MCF 10A (cell line): ENCODE measurements around the gene PELI3. TPM values are rescaled to one million over a fixed set of nuclear protein-coding genes. Genes with fewer than 3 reads are reported as not detected.

Experiments used
- BruUV-seq: library from RNA; stranded (reverse); fragments of 400-500 nt; replicated peaks from 2 replicates; lab custom pipeline; 2021; lab: Mats Ljungman, UMichigan
- CTCF ChIA-PET: fragments of 300-600 bp; sonication (Branson Sonifier 250); formaldehyde crosslinking; extraction: SDS; loops from one replicate; lab custom pipeline; 2021; ENCODE audit warnings: antibody characterized with exemption, inconsistent platforms; lab: Yijun Ruan, JAX
- POLR2A ChIA-PET: fragments of 300-600, 350-650 bp; sonication (Branson Sonifier 250); formaldehyde crosslinking; extraction: SDS; loops from one replicate; lab custom pipeline; 2020; ENCODE audit warnings: antibody characterized with exemption, inconsistent platforms; lab: Yijun Ruan, JAX
- DNase-seq: peaks from one replicate; pipeline ENCODE4 v3.0.0-alpha.2; 2018; ENCODE audit not compliant: unreplicated experiment
- H3K27ac Mint-ChIP-seq: one replicate; pipeline ENCODE4 v1.8.0; 2022; ENCODE audit warnings: mild to moderate bottlenecking, low read depth, mixed read lengths; ENCODE audit not compliant: unreplicated experiment
- H3K27me3 Mint-ChIP-seq: one replicate; pipeline ENCODE4 v1.8.0; 2022; ENCODE audit warnings: mixed read lengths; ENCODE audit not compliant: insufficient read depth, unreplicated experiment
- H3K36me3 Mint-ChIP-seq: one replicate; pipeline ENCODE4 v1.8.0; 2022; ENCODE audit warnings: mild to moderate bottlenecking, moderate library complexity, mixed read lengths; ENCODE audit not compliant: insufficient read depth, unreplicated experiment
- H3K4me1 Mint-ChIP-seq: one replicate; pipeline ENCODE4 v1.8.0; 2022; ENCODE audit warnings: mixed read lengths; ENCODE audit not compliant: insufficient read depth, unreplicated experiment
- H3K4me3 Mint-ChIP-seq: one replicate; pipeline ENCODE4 v1.8.0; 2022; ENCODE audit warnings: mild to moderate bottlenecking, moderate library complexity, mixed read lengths; ENCODE audit not compliant: unreplicated experiment
- H3K9me3 Mint-ChIP-seq: one replicate; pipeline ENCODE4 v1.8.0; 2022; ENCODE audit warnings: mixed read lengths; ENCODE audit not compliant: unreplicated experiment
- CTCF ChIP-seq: fragments of 200-600 bp; IDR thresholded peaks from one replicate; pipeline ENCODE4 v1.8.0; 2022; ENCODE audit warnings: antibody characterized with exemption, mild to moderate bottlenecking; ENCODE audit not compliant: unreplicated experiment
- intact Hi-C: fragments of 100-400 bp; cut with micrococcal nuclease; formaldehyde crosslinking; loops from 2 replicates; pipeline ENCODE4 v1.14.1; 2022
- total RNA-seq: library from RNA; stranded (reverse); gene quantifications from 2 replicates; pipeline ENCODE4 v1.2.3, GENCODE V29; 2022

Gene PELI3
- total RNA-seq, 1 experiment from 2014 or later = 6.1 TPM

- ChIA-PET CTCF (interaction anchor here (0.6 kb wide), 1 partner anchor 283 kb away, joined by 4 read pairs; no protein-coding TSS in a partner anchor), POLR2A (no interaction called here)
- H3K4me1 Mint-ChIP-seq = peaks cover 4% of the 10 kb centered on the region
- no peak for DNase-seq
- intact Hi-C loops = no loop called here
- TF ChIP-seq CTCF = no peak
- no peaks in the 10 kb centered on the region for H3K9me3 Mint-ChIP-seq
- peaks cover 6% of the 10 kb centered on the region for H3K36me3 Mint-ChIP-seq
- peaks cover 56% of the 10 kb centered on the region for H3K27me3 Mint-ChIP-seq
- H3K4me3 Mint-ChIP-seq = no peak overlapping the region
- no TSS peak for BruUV-seq
- H3K27ac Mint-ChIP-seq = no peak overlapping the region
These were observed 16.1 kb upstream of the PELI3 start for GRCh38 chr11:66450560-66450959.

GRCh38 chr11:66451663-66452062 is 15.0 kb upstream of the PELI3 start:
- ChIA-PET POLR2A (no interaction called here), CTCF (interaction anchor here (1.0 kb wide), 1 partner anchor 22 kb away, joined by 3 read pairs; no protein-coding TSS in a partner anchor)
- intact Hi-C loops = no loop called here
- TF ChIP-seq CTCF = no peak
- Mint-ChIP-seq H3K36me3 (peaks cover 6% of the 10 kb centered on the region), H3K27me3 (peaks cover 55% of the 10 kb centered on the region), H3K4me3 (no peak overlapping the region), H3K27ac (no peak overlapping the region), H3K4me1 (peaks cover 4% of the 10 kb centered on the region), H3K9me3 (no peaks in the 10 kb centered on the region)
- DNase-seq = no peak
- no TSS peak for BruUV-seq

GRCh38 chr11:66454247-66454646 is 12.5 kb upstream of the PELI3 start:
- Mint-ChIP-seq H3K36me3 (peaks cover 6% of the 10 kb centered on the region), H3K4me3 (no peak overlapping the region), H3K9me3 (no peaks in the 10 kb centered on the region), H3K27me3 (peaks cover 33% of the 10 kb centered on the region), H3K27ac (no peak overlapping the region), H3K4me1 (peaks cover 4% of the 10 kb centered on the region)
- CTCF ChIA-PET = interaction anchor here (0.6 to 1.0 kb wide), 4 partner anchors 16 to 92 kb away, joined by 3 read pairs; partner anchors contain the start of genes MRPL11 and ZDHHC24
- DNase-seq = no peak
- BruUV-seq = no TSS peak
- no peak for TF ChIP-seq CTCF
- POLR2A ChIA-PET = interaction anchor here (1.2 kb wide), 1 partner anchor 12 kb away, joined by 4 read pairs; the partner anchor contains the start of gene PELI3
- intact Hi-C loops = no loop called here

GRCh38 chr11:66454828-66455227 is 11.9 kb upstream of the PELI3 start:
- Mint-ChIP-seq H3K4me1 (peaks cover 4% of the 10 kb centered on the region), H3K27ac (no peak overlapping the region), H3K36me3 (peaks cover 6% of the 10 kb centered on the region), H3K9me3 (no peaks in the 10 kb centered on the region), H3K27me3 (peaks cover 27% of the 10 kb centered on the region), H3K4me3 (no peak overlapping the region)
- no TSS peak for BruUV-seq
- DNase-seq = no peak
- ChIA-PET POLR2A (no interaction called here), CTCF (interaction anchor here (0.7 to 0.9 kb wide), 2 partner anchors 10 to 24 kb away, joined by 3 read pairs; no protein-coding TSS in a partner anchor)
- no peak for TF ChIP-seq CTCF
- intact Hi-C loops = no loop called here
